ENCODE results near the gene ACHE. TPM values are rescaled to one million over a fixed set of nuclear protein-coding genes. Genes with fewer than 3 reads are reported as not detected.
A peak's percentile ranks its signal among the peaks of the same experiment; 100 is the strongest.

ACHE gene
- total RNA-seq, 1 donor from 2014 or later: 9.3 TPM

DNA sequence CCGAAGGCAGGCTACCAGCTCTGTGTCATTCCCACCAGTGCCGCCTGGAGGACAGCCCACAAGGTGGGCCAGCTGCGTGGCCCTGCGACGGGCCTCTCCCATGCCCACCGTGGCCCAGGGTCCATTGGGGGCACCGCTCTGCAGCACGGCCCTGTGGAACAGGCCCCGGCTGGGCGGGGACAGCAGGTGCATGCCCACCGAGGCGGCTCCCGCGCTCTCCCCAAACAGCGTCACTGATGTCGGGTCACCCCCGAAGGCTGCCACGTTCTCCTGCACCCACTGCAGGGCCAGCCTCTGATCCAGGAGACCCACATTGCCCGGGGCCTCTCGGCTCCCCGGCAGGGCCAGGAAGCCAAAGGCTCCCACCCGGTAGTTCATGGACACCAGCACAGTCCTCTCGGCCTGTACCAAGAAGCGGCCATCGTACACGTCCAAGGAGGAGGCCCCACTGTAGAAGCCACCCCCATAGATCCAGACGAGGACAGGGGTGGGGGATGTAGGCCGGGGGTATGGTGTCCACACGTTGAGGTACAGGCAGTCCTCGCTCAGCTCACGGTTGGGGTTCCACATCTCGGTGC, 2.3 kb downstream of the ACHE start:
- H3K27me3 ChIP-seq: no peaks in the 10 kb centered on the region
- intact Hi-C loops (cut with DNase I): no loop called here
- no peaks in the 10 kb centered on the region for H3K9me3 ChIP-seq
- H3K27ac ChIP-seq: no peak overlapping the region
- DNase-seq (ENCODE audit: extremely low spot score in 2 of 2): no peak
- no peak for TF ChIP-seq POLR2AphosphoS5 (IDR thresholded peaks at IDR 0.05; ENCODE audit: insufficient read depth in 1 of 2, low read depth in 1 of 2)
- TF ChIP-seq POLR2A (IDR thresholded peaks at IDR 0.05): no peak
- no peak for TF ChIP-seq CTCF (IDR thresholded peaks at IDR 0.05)
- H3K4me1 ChIP-seq: peaks cover 47% of the 10 kb centered on the region
- no peaks in the 10 kb centered on the region for H3K36me3 ChIP-seq
- no peak overlapping the region for H3K4me3 ChIP-seq

DNA sequence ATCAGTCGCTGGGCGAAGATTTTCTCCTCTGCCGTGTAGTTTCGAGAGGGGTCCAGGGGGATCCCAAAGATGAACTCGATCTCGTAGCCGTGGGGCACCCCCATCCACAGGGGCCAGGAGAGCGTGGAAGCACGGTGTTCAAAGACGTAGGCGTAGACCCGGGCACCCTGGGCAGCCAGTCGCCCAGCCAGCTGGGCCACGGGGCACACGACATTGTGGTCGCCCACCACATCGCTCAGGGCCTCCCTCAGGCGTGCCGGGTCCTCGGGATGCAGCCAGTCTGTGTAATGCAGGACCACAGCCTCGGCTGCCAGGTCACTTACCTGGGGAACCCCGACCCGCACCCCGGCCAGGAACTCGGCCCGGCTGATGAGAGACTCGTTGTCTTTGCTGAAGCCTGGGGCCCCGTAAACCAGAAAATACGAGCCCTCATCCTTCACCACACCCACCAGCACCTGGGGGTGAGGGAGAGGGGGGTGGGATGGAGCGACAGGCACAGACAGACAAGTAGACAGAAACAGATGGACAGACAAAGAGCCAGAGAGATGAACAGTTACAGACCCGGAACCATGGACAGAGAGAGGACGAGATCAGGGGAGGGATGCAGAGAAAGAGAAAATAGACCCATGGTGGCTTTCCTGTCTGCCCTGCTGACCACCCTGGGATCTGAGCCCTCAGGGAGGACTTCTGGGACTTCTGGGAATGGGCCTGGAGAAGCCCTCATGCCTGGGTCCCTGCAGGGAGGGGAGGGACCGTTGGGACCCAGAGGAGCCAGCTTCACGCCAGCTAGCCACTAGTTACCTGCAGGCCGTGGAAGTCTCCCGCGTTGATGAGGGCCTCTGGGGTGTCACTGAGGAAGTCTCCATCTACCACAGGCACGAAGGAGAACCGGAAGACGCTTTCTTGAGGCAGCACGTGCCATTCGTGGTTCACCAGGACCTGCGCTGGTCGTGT, 3.0 kb downstream of the ACHE start:
- Histone ChIP-seq H3K27me3 (no peaks in the 10 kb centered on the region), H3K27ac (no peak overlapping the region), H3K4me1 (peaks cover 53% of the 10 kb centered on the region), H3K4me3 (no peak overlapping the region), H3K36me3 (peaks cover 0 to 7% of the 10 kb centered on the region in 2 donors), H3K9me3 (no peaks in the 10 kb centered on the region)
- no peak for DNase-seq (ENCODE audit: extremely low spot score in 2 of 2)
- intact Hi-C loops (cut with DNase I): no loop called here
- no peak for TF ChIP-seq POLR2AphosphoS5 (IDR thresholded peaks at IDR 0.05; ENCODE audit: insufficient read depth in 1 of 2, low read depth in 1 of 2)

GRCh38 chr7:100891568-100892247, 4.0 kb downstream of the ACHE start:
- Histone ChIP-seq H3K4me1 (peaks cover 59% of the 10 kb centered on the region), H3K9me3 (no peaks in the 10 kb centered on the region), H3K27ac (peak overlapping the region; percentile 93), H3K27me3 (no peaks in the 10 kb centered on the region), H3K36me3 (peaks cover 0 to 16% of the 10 kb centered on the region in 2 donors), H3K4me3 (peak overlapping the region in 1 of 2 donors; percentile 90)
- intact Hi-C loops (cut with DNase I): no loop called here
- DNase-seq (ENCODE audit: extremely low spot score in 2 of 2): no peak
- TF ChIP-seq POLR2AphosphoS5 (IDR thresholded peaks at IDR 0.05; ENCODE audit: insufficient read depth in 1 of 2, low read depth in 1 of 2): no peak
- no peak for TF ChIP-seq CTCF (IDR thresholded peaks at IDR 0.05)
- TF ChIP-seq POLR2A (IDR thresholded peaks at IDR 0.05): no peak

GRCh38 chr7:100890653-100891567, 4.8 kb downstream of the ACHE start:
- TF ChIP-seq POLR2AphosphoS5 (IDR thresholded peaks at IDR 0.05; ENCODE audit: insufficient read depth in 1 of 2, low read depth in 1 of 2) (no peak), CTCF (IDR thresholded peaks at IDR 0.05) (no peak), POLR2A (IDR thresholded peaks at IDR 0.05) (no peak)
- Histone ChIP-seq H3K9me3 (no peaks in the 10 kb centered on the region), H3K27me3 (no peaks in the 10 kb centered on the region), H3K4me3 (peak overlapping the region; percentile 63 to 90), H3K27ac (peak overlapping the region; percentile 93), H3K4me1 (peaks cover 51% of the 10 kb centered on the region), H3K36me3 (peaks cover 0 to 24% of the 10 kb centered on the region in 2 donors)
- no peak for DNase-seq (ENCODE audit: extremely low spot score in 2 of 2)
- intact Hi-C loops (cut with DNase I): no loop called here

Data from vagina (tissue), 2 donors.